LHCN-M2 (cell line): Measurements from ENCODE around the gene LIN54. TPM values are rescaled to one million over a fixed set of nuclear protein-coding genes. Genes with fewer than 3 reads are reported as not detected.
A peak's percentile ranks its signal among the peaks of the same experiment; 100 is the strongest.
"Not testable (repeated sequence)": the region's sequence is repeated elsewhere in the genome, so short reads cannot be mapped to it uniquely, and the experiment has no call there.

Source experiments
- DNase-seq: peaks from one replicate; pipeline ENCODE4 v3.0.0-alpha.2; 2012; ENCODE audit warnings: low read depth
- polyA plus RNA-seq: library from polyadenylated mRNA; unstranded; fragments of >200 nt; gene quantifications from one replicate; pipeline ENCODE4 v1.2.1, GENCODE V29; 2012; ENCODE audit warnings: missing spikeins
- total RNA-seq: library from RNA; depleted of rRNA; stranded (reverse); fragments of >200 nt; gene quantifications from 2 replicates; pipeline ENCODE4 v1.2.3, GENCODE V29; 2014; rRNA removed

Gene LIN54
- total RNA-seq, result 26.0 and 29.4 TPM in 2 replicates
- polyA plus RNA-seq, result 4.3 TPM

GRCh38 chr4:83010522-83011318 lies at the start of gene LIN54:
LIN54 (minus strand) TSS chr4:83010823; CDS start chr4:82984844, 25,979 bp downstream.
- DNase-seq, result peak; percentile 70

- peak; percentile 18 for DNase-seq
Observed at GRCh38 chr4:83054928-83055327, 44.3 kb upstream of the LIN54 start.

GRCh38 chr4:83048781-83049180 lies 38.2 kb upstream of the LIN54 start:
- not testable (repeated sequence) for DNase-seq

- no peak for DNase-seq
Observed at GRCh38 chr4:83046693-83047473, 36.3 kb upstream of the LIN54 start.

- peak; percentile 57 for DNase-seq
Observed at GRCh38 chr4:83043801-83044407, 33.3 kb upstream of the LIN54 start.

GRCh38 chr4:83043157-83043556 lies 32.5 kb upstream of the LIN54 start:
- DNase-seq, result not testable (repeated sequence)

- no peak for DNase-seq
Observed at GRCh38 chr4:83040269-83040668, 29.6 kb upstream of the LIN54 start.

GRCh38 chr4:83036991-83037665 lies 26.5 kb upstream of the LIN54 start:
- no peak for DNase-seq

GRCh38 chr4:83034630-83035494 lies 24.2 kb upstream of the LIN54 start, which contains the start of gene COPS4:
COPS4 (plus strand) TSS chr4:83035183; CDS start chr4:83035225, 42 bp downstream.
- DNase-seq, result peak; percentile 100

GRCh38 chr4:83029688-83030087 lies 19.1 kb upstream of the LIN54 start:
- no peak for DNase-seq

- DNase-seq, result no peak
Observed at GRCh38 chr4:83028976-83029375, 18.4 kb upstream of the LIN54 start.

GRCh38 chr4:83025563-83025962 lies 14.9 kb upstream of the LIN54 start:
- no peak for DNase-seq

GRCh38 chr4:83024233-83024632 lies 13.6 kb upstream of the LIN54 start:
- peak; percentile 19 for DNase-seq

- DNase-seq, result not testable (repeated sequence)
Observed at GRCh38 chr4:83023599-83023998, 13.0 kb upstream of the LIN54 start.

- peak; percentile 42 for DNase-seq
Observed at GRCh38 chr4:83022724-83023450, 12.3 kb upstream of the LIN54 start.

- no peak for DNase-seq
Observed at GRCh38 chr4:83019794-83020494, 9.3 kb upstream of the LIN54 start.

- no peak for DNase-seq
Observed at GRCh38 chr4:83013902-83014301, 3.3 kb upstream of the LIN54 start.

GRCh38 chr4:83013420-83013867 lies 2.8 kb upstream of the LIN54 start:
- DNase-seq, result no peak
